ENCODE measurements around the gene DPY19L3. TPM values are rescaled to one million over a fixed set of nuclear protein-coding genes. Genes with fewer than 3 reads are reported as not detected.
"Not testable (repeated sequence)": the region's sequence is repeated elsewhere in the genome, so short reads cannot be mapped to it uniquely, and the experiment has no call there.

The DPY19L3 gene
- polyA plus RNA-seq, 1 donor from 2014 or later = 26.7 TPM

- H2AFZ ChIP-seq (ENCODE audit: low read depth, low read length) = no peak overlapping the region
- H3F3A ChIP-seq (ENCODE audit: insufficient read depth, low read length, poor library complexity, severe bottlenecking) = no peaks in the 10 kb centered on the region
- H3K9me3 ChIP-seq (ENCODE audit: low read length) = no peaks in the 10 kb centered on the region
- H3K9me2 ChIP-seq (ENCODE audit: insufficient read depth, low read length) = no peaks in the 10 kb centered on the region
- TF ChIP-seq TAF1 (IDR thresholded peaks at IDR 0.05; ENCODE audit: low read depth) = no peak
- TF ChIP-seq, protein P1, sequence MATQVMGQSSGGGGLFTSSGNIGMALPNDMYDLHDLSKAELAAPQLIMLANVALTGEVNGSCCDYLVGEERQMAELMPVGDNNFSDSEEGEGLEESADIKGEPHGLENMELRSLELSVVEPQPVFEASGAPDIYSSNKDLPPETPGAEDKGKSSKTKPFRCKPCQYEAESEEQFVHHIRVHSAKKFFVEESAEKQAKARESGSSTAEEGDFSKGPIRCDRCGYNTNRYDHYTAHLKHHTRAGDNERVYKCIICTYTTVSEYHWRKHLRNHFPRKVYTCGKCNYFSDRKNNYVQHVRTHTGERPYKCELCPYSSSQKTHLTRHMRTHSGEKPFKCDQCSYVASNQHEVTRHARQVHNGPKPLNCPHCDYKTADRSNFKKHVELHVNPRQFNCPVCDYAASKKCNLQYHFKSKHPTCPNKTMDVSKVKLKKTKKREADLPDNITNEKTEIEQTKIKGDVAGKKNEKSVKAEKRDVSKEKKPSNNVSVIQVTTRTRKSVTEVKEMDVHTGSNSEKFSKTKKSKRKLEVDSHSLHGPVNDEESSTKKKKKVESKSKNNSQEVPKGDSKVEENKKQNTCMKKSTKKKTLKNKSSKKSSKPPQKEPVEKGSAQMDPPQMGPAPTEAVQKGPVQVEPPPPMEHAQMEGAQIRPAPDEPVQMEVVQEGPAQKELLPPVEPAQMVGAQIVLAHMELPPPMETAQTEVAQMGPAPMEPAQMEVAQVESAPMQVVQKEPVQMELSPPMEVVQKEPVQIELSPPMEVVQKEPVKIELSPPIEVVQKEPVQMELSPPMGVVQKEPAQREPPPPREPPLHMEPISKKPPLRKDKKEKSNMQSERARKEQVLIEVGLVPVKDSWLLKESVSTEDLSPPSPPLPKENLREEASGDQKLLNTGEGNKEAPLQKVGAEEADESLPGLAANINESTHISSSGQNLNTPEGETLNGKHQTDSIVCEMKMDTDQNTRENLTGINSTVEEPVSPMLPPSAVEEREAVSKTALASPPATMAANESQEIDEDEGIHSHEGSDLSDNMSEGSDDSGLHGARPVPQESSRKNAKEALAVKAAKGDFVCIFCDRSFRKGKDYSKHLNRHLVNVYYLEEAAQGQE (IDR thresholded peaks at IDR 0.05; ENCODE audit: borderline replicate concordance) = no peak
- no peak for TF ChIP-seq SMC3 (conservative IDR thresholded peaks at IDR 0.05; ENCODE audit: poor library complexity)
- TF ChIP-seq EZH2 (IDR thresholded peaks at IDR 0.05; ENCODE audit: borderline replicate concordance, insufficient read depth, low read length, poor library complexity, severe bottlenecking) = no peak
- TF ChIP-seq, protein P2, sequence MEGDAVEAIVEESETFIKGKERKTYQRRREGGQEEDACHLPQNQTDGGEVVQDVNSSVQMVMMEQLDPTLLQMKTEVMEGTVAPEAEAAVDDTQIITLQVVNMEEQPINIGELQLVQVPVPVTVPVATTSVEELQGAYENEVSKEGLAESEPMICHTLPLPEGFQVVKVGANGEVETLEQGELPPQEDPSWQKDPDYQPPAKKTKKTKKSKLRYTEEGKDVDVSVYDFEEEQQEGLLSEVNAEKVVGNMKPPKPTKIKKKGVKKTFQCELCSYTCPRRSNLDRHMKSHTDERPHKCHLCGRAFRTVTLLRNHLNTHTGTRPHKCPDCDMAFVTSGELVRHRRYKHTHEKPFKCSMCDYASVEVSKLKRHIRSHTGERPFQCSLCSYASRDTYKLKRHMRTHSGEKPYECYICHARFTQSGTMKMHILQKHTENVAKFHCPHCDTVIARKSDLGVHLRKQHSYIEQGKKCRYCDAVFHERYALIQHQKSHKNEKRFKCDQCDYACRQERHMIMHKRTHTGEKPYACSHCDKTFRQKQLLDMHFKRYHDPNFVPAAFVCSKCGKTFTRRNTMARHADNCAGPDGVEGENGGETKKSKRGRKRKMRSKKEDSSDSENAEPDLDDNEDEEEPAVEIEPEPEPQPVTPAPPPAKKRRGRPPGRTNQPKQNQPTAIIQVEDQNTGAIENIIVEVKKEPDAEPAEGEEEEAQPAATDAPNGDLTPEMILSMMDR (IDR thresholded peaks at IDR 0.05; ENCODE audit: poor library complexity, severe bottlenecking) = no peak
- TF ChIP-seq POLR2AphosphoS5 (IDR thresholded peaks at IDR 0.05) = no peak
- H3K9ac ChIP-seq (ENCODE audit: low read length) = no peak overlapping the region
- H3K79me2 ChIP-seq (replicated peaks; ENCODE audit: insufficient read depth, low read length) = no peaks in the 10 kb centered on the region
- no peak overlapping the region for H3K4me2 ChIP-seq (ENCODE audit: low read length)
- no peak overlapping the region for H3K27ac ChIP-seq (ENCODE audit: low read length)
- no peaks in the 10 kb centered on the region for H3K27me3 ChIP-seq (ENCODE audit: insufficient read depth, low read depth, low read length)
- H3K4me3 ChIP-seq (ENCODE audit: low read length) = no peak overlapping the region
- peaks cover 7% of the 10 kb centered on the region for H3K36me3 ChIP-seq (ENCODE audit: insufficient read depth, low read length)
- no peaks in the 10 kb centered on the region for H4K20me1 ChIP-seq (ENCODE audit: insufficient read depth)
These were observed 33.2 kb downstream of the DPY19L3 start for GRCh38 chr19:32438751-32439150.

DNA sequence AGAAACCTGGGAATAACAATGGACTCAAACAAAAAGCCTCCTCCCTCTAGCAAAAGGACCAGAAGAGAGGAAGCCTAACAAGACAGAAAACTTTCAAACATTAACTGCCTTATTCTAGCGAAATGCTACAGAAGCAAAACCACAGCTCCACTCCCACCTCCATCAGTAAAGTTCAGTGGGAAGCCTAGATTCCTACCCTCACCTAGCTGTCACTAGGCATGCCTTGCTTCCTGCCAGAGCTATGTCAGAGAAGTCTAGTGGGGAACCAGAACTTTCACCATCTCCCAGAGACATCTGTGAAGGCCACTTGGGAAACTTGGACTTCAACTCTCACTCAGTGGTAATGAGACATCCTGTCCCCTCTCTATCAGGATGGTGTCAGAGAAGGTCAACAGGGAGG, 37.1 kb downstream of the DPY19L3 start:
- Histone ChIP-seq H4K20me1 (ENCODE audit: insufficient read depth) (no peaks in the 10 kb centered on the region), H3K36me3 (ENCODE audit: insufficient read depth, low read length) (no peaks in the 10 kb centered on the region), H3K9ac (ENCODE audit: low read length) (no peak overlapping the region), H3K27me3 (ENCODE audit: insufficient read depth, low read depth, low read length) (no peaks in the 10 kb centered on the region), H3K9me2 (ENCODE audit: insufficient read depth, low read length) (no peaks in the 10 kb centered on the region), H2AFZ (ENCODE audit: low read depth, low read length) (no peak overlapping the region), H3F3A (ENCODE audit: insufficient read depth, low read length, poor library complexity, severe bottlenecking) (no peaks in the 10 kb centered on the region), H3K9me3 (ENCODE audit: low read length) (no peaks in the 10 kb centered on the region), H3K27ac (ENCODE audit: low read length) (no peak overlapping the region), H3K79me2 (replicated peaks; ENCODE audit: insufficient read depth, low read length) (no peaks in the 10 kb centered on the region), H3K4me3 (ENCODE audit: low read length) (no peak overlapping the region), H3K4me2 (ENCODE audit: low read length) (no peak overlapping the region)
- TF ChIP-seq RAD21 (conservative IDR thresholded peaks at IDR 0.05) = no peak
- TF ChIP-seq EP300 (conservative IDR thresholded peaks at IDR 0.05; ENCODE audit: poor library complexity, severe bottlenecking) = no peak
- TF ChIP-seq POLR2AphosphoS5 (IDR thresholded peaks at IDR 0.05) = no peak
- no peak for TF ChIP-seq SMC3 (conservative IDR thresholded peaks at IDR 0.05; ENCODE audit: poor library complexity)
- TF ChIP-seq TAF1 (IDR thresholded peaks at IDR 0.05; ENCODE audit: low read depth) = no peak
- TF ChIP-seq, protein P1 (IDR thresholded peaks at IDR 0.05; ENCODE audit: borderline replicate concordance) = no peak
- TF ChIP-seq, protein P2 (IDR thresholded peaks at IDR 0.05; ENCODE audit: poor library complexity, severe bottlenecking) = no peak
- no peak for TF ChIP-seq EZH2 (IDR thresholded peaks at IDR 0.05; ENCODE audit: borderline replicate concordance, insufficient read depth, low read length, poor library complexity, severe bottlenecking)
- TF ChIP-seq MXI1 (conservative IDR thresholded peaks at IDR 0.05; ENCODE audit: poor library complexity, severe bottlenecking) = no peak

DNA sequence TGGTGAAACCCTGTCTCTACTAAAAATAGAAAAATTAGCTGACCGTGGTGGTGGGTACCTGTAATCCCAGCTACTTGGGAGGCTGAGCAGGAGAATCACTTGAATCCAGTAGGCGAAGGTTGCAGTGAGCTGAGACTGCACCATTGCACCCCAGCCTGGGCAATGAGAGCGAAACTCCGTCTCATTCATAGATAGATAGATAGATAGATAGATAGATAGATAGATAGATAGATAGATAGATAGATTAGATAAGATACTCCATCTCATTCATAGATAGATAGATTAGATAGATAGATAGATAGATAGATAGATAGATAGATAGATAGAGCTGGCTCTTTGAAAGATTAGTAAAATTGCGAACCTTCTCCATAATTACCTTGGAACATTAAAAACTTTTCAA, 42.0 kb downstream of the DPY19L3 start:
- H3K4me2 ChIP-seq (ENCODE audit: low read length); H3K9me3 ChIP-seq (ENCODE audit: low read length); H3K36me3 ChIP-seq (ENCODE audit: insufficient read depth, low read length): not testable (repeated sequence)

More for the DNA sequence above, 42.0 kb downstream of the DPY19L3 start:
- H4K20me1 ChIP-seq (ENCODE audit: insufficient read depth); H3K9ac ChIP-seq (ENCODE audit: low read length); H3K4me3 ChIP-seq (ENCODE audit: low read length); H3K79me2 ChIP-seq (replicated peaks; ENCODE audit: insufficient read depth, low read length); H3F3A ChIP-seq (ENCODE audit: insufficient read depth, low read length, poor library complexity, severe bottlenecking); H2AFZ ChIP-seq (ENCODE audit: low read depth, low read length); H3K27me3 ChIP-seq (ENCODE audit: insufficient read depth, low read depth, low read length); H3K27ac ChIP-seq (ENCODE audit: low read length); H3K9me2 ChIP-seq (ENCODE audit: insufficient read depth, low read length): not testable (repeated sequence)

Measured in neural cell (in vitro differentiated cells).